ENCODE results near the gene MPPED1. TPM values are rescaled to one million over a fixed set of nuclear protein-coding genes. Genes with fewer than 3 reads are reported as not detected.

MPPED1 gene
- total RNA-seq, 1 experiment from 2014 or later: 0.35 TPM

DNA sequence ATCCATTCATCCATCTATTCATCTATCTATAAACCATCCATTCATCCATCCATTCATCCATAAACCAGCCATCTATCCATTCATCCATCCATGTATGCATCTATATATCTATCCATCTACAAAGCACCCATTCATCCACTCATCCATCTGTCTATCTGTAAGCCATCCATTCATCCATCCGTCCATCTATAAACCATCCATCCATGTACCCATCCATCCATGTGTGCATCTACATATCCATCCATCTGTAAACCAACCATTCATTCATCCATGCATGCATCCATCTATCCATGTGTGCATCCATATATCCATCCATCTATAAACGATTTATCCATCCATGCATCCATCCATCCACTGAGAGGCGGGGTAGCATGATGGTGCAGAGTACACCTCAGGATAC is 58.4 kb downstream of the MPPED1 start:
- H3K4me3 Mint-ChIP-seq: no peak overlapping the region

DNA sequence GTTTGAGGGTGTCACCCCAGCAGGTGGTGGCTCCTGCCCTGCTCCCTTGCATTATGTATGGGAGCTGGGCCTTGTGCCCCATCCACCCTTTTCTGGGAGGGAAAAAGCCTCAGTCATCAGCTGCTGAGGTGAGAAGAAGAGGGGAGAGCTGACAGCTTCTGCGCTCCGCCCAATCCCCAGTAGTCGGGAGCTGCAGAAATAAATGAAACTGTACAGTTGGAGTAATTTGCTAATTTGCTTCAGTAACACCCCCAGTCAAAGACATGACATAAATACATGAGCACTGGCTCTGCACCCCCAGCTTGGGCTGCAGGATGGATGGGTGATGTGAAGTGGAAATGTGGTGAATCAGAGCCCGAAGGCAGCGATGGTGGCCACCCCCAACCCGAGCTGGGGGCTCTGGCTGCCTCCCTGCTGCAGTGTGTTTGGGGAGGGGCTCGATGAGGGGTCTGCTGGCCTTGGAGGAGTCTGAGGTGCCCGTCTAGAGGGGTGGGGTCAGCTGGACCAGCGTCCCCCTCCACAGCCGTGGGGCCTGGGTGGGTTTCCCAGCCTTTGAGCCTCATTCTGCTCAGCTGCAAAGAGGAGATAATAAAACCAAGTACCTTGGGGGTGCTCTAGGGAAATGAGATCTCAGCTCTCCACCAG is 59.2 kb downstream of the MPPED1 start:
- H3K4me1 Mint-ChIP-seq: no peaks in the 10 kb centered on the region
- DNase-seq (ENCODE audit: low spot score) (no peak), ATAC-seq (no peak)
- ChIA-PET POLR2A (no interaction called here), CTCF (interaction anchor here (1.2 to 1.6 kb wide), 3 partner anchors 45 to 243 kb away, joined by 3 to 4 read pairs (median 3); no protein-coding TSS in a partner anchor)
- no peaks in the 10 kb centered on the region for H3K9me3 Mint-ChIP-seq
- no peak overlapping the region for H3K27ac Mint-ChIP-seq
- H3K36me3 Mint-ChIP-seq: no peaks in the 10 kb centered on the region
- H3K4me3 Mint-ChIP-seq: no peak overlapping the region
- H3K27me3 Mint-ChIP-seq (ENCODE audit: low read depth): no peaks in the 10 kb centered on the region; the same call in 1 of the 2 replicates
- TF ChIP-seq ZNF232 (CRISPR knock-in tag; IDR thresholded peaks at IDR 0.05) (no peak), RORB (CRISPR knock-in tag; IDR thresholded peaks at IDR 0.05) (no peak), RELA (CRISPR knock-in tag; IDR thresholded peaks at IDR 0.05; ENCODE audit: borderline replicate concordance) (no peak), ZNF416 (CRISPR knock-in tag; IDR thresholded peaks at IDR 0.05) (no peak), ZNF138 (CRISPR knock-in tag; conservative IDR thresholded peaks at IDR 0.05) (no peak), HMGA2 (CRISPR knock-in tag; IDR thresholded peaks at IDR 0.05) (no peak), ELF4 (CRISPR knock-in tag; IDR thresholded peaks at IDR 0.05; ENCODE audit: low read depth) (no peak), JUN (CRISPR knock-in tag; IDR thresholded peaks at IDR 0.05) (no peak), ZNF396 (CRISPR knock-in tag; IDR thresholded peaks at IDR 0.05; ENCODE audit: borderline replicate concordance) (no peak)
- TF ChIP-seq, protein P1, sequence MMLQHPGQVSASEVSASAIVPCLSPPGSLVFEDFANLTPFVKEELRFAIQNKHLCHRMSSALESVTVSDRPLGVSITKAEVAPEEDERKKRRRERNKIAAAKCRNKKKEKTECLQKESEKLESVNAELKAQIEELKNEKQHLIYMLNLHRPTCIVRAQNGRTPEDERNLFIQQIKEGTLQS (CRISPR knock-in tag; conservative IDR thresholded peaks at IDR 0.05): no peak
- TF ChIP-seq, protein P2, sequence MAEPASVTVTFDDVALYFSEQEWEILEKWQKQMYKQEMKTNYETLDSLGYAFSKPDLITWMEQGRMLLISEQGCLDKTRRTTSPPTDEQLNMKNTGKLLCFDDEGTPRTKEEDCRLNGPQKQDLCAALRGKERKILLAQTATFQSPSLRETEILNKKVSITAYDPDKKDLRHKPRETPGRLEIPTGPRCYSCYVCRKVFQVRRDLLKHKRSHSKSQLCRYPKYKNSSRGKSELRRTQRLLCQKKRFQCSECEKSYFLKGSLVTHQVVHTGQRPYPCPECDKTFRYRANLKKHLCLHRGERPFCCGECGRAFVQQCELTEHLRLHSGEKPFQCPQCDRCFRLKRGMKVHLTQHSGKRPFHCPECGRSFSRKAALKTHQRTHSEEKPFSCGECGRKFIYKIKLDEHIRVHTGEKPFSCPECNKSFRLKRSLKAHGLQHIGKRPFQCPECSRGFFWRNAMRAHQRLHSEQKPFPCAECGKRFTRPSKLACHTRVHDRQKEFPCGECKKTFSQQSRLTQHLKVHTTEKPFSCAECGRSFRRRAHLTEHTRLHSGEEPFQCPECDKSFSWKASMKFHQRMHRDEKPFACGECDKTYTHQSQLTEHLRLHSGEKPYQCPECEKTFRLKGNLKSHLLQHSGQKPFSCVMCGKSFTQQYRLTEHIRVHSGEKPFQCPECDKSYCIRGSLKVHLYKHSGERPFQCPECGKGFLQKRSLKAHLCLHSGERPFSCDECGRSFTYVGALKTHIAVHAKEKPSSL (CRISPR knock-in tag; conservative IDR thresholded peaks at IDR 0.05): no peak
- TF ChIP-seq, protein P3, sequence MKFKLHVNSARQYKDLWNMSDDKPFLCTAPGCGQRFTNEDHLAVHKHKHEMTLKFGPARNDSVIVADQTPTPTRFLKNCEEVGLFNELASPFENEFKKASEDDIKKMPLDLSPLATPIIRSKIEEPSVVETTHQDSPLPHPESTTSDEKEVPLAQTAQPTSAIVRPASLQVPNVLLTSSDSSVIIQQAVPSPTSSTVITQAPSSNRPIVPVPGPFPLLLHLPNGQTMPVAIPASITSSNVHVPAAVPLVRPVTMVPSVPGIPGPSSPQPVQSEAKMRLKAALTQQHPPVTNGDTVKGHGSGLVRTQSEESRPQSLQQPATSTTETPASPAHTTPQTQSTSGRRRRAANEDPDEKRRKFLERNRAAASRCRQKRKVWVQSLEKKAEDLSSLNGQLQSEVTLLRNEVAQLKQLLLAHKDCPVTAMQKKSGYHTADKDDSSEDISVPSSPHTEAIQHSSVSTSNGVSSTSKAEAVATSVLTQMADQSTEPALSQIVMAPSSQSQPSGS (CRISPR knock-in tag; IDR thresholded peaks at IDR 0.05; ENCODE audit: borderline replicate concordance, low read depth): no peak

More for the DNA sequence above, 58.4 kb downstream of the MPPED1 start:
- no peaks in the 10 kb centered on the region for H3K9me3 Mint-ChIP-seq
- ATAC-seq: no peak
- ChIA-PET POLR2A (no interaction called here), CTCF (interaction anchor here (1.2 kb wide), 1 partner anchor 46 kb away, joined by 3 read pairs; no protein-coding TSS in a partner anchor)
- TF ChIP-seq SOX15 (CRISPR knock-in tag; IDR thresholded peaks at IDR 0.05): no peak
- no peak for TF ChIP-seq CREB1 (CRISPR knock-in tag; IDR thresholded peaks at IDR 0.05)
- no peak for TF ChIP-seq GABPB1 (CRISPR knock-in tag; IDR thresholded peaks at IDR 0.05)
- TF ChIP-seq SMAD4 (CRISPR knock-in tag; IDR thresholded peaks at IDR 0.05): no peak
- no peak for TF ChIP-seq ELF4 (CRISPR knock-in tag; IDR thresholded peaks at IDR 0.05; ENCODE audit: low read depth)
- TF ChIP-seq NR1H2 (CRISPR knock-in tag; IDR thresholded peaks at IDR 0.05): no peak
- no peak for TF ChIP-seq SMAD3 (CRISPR knock-in tag; IDR thresholded peaks at IDR 0.05; ENCODE audit: borderline replicate concordance)
- TF ChIP-seq, protein P4, sequence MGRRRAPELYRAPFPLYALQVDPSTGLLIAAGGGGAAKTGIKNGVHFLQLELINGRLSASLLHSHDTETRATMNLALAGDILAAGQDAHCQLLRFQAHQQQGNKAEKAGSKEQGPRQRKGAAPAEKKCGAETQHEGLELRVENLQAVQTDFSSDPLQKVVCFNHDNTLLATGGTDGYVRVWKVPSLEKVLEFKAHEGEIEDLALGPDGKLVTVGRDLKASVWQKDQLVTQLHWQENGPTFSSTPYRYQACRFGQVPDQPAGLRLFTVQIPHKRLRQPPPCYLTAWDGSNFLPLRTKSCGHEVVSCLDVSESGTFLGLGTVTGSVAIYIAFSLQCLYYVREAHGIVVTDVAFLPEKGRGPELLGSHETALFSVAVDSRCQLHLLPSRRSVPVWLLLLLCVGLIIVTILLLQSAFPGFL (CRISPR knock-in tag; IDR thresholded peaks at IDR 0.05; ENCODE audit: borderline replicate concordance): no peak
- TF ChIP-seq ZNF263 (CRISPR knock-in tag; IDR thresholded peaks at IDR 0.05; ENCODE audit: low read depth): no peak
- TF ChIP-seq, protein P5, sequence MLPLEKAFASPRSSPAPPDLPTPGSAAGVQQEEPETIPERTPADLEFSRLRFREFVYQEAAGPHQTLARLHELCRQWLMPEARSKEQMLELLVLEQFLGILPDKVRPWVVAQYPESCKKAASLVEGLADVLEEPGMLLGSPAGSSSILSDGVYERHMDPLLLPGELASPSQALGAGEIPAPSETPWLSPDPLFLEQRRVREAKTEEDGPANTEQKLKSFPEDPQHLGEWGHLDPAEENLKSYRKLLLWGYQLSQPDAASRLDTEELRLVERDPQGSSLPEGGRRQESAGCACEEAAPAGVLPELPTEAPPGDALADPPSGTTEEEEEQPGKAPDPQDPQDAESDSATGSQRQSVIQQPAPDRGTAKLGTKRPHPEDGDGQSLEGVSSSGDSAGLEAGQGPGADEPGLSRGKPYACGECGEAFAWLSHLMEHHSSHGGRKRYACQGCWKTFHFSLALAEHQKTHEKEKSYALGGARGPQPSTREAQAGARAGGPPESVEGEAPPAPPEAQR (CRISPR knock-in tag; IDR thresholded peaks at IDR 0.05): no peak
- TF ChIP-seq FOXK1 (CRISPR knock-in tag; IDR thresholded peaks at IDR 0.05): no peak
- TF ChIP-seq, protein P6, sequence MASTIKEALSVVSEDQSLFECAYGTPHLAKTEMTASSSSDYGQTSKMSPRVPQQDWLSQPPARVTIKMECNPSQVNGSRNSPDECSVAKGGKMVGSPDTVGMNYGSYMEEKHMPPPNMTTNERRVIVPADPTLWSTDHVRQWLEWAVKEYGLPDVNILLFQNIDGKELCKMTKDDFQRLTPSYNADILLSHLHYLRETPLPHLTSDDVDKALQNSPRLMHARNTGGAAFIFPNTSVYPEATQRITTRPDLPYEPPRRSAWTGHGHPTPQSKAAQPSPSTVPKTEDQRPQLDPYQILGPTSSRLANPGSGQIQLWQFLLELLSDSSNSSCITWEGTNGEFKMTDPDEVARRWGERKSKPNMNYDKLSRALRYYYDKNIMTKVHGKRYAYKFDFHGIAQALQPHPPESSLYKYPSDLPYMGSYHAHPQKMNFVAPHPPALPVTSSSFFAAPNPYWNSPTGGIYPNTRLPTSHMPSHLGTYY (CRISPR knock-in tag; IDR thresholded peaks at IDR 0.05): no peak
- TF ChIP-seq, protein P7, sequence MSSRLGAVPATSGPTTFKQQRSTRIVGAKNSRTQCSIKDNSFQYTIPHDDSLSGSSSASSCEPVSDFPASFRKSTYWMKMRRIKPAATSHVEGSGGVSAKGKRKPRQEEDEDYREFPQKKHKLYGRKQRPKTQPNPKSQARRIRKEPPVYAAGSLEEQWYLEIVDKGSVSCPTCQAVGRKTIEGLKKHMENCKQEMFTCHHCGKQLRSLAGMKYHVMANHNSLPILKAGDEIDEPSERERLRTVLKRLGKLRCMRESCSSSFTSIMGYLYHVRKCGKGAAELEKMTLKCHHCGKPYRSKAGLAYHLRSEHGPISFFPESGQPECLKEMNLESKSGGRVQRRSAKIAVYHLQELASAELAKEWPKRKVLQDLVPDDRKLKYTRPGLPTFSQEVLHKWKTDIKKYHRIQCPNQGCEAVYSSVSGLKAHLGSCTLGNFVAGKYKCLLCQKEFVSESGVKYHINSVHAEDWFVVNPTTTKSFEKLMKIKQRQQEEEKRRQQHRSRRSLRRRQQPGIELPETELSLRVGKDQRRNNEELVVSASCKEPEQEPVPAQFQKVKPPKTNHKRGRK (CRISPR knock-in tag; IDR thresholded peaks at IDR 0.05; ENCODE audit: borderline replicate concordance): no peak
- no peak for TF ChIP-seq CBFB (CRISPR knock-in tag; IDR thresholded peaks at IDR 0.05; ENCODE audit: low read depth)
- TF ChIP-seq, protein P8, sequence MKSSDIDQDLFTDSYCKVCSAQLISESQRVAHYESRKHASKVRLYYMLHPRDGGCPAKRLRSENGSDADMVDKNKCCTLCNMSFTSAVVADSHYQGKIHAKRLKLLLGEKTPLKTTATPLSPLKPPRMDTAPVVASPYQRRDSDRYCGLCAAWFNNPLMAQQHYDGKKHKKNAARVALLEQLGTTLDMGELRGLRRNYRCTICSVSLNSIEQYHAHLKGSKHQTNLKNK (CRISPR knock-in tag; IDR thresholded peaks at IDR 0.05): no peak
- TF ChIP-seq ATF1 (CRISPR knock-in tag; IDR thresholded peaks at IDR 0.05): no peak
- no peaks in the 10 kb centered on the region for H3K36me3 Mint-ChIP-seq
- no peak overlapping the region for H3K27ac Mint-ChIP-seq
- no peaks in the 10 kb centered on the region for H3K4me1 Mint-ChIP-seq
- no peak for DNase-seq (ENCODE audit: low spot score)
- no peaks in the 10 kb centered on the region; the same call in 1 of the 2 replicates for H3K27me3 Mint-ChIP-seq (ENCODE audit: low read depth)

Data from WTC11 (cell line).